Measurements from ENCODE around the gene GALT. TPM values are rescaled to one million over a fixed set of nuclear protein-coding genes. Genes with fewer than 3 reads are reported as not detected.

Gene GALT
- polyA plus RNA-seq, 2 donors: 16.6 to 27.3 TPM

GRCh38 chr9:34674440-34674839, 28.0 kb downstream of the GALT start:
- H3K4me3 ChIP-seq (ENCODE audit: low read depth in 1 of 2, low read length in 2 of 2): no peak overlapping the region
- H3K27me3 ChIP-seq (ENCODE audit: control insufficient read depth in 1 of 2, insufficient read depth in 2 of 2, low read length in 2 of 2): no peaks in the 10 kb centered on the region
- WGBS, 2 donors: 66 to 70% methylated on average over 3 of the region's 3 CpGs
- H3K9me3 ChIP-seq (ENCODE audit: control insufficient read depth in 2 of 2, insufficient read depth in 1 of 2, low read depth in 1 of 2, low read length in 1 of 2): no peaks in the 10 kb centered on the region
- no peaks in the 10 kb centered on the region for H3K36me3 ChIP-seq (ENCODE audit: control insufficient read depth in 2 of 2, insufficient read depth in 2 of 2, low read length in 1 of 2)
- H3K4me1 ChIP-seq (ENCODE audit: control insufficient read depth in 2 of 2, insufficient read depth in 2 of 2, low read length in 1 of 2): no peaks in the 10 kb centered on the region
- no peak overlapping the region for H3K27ac ChIP-seq (ENCODE audit: low read depth in 2 of 2, low read length in 1 of 2)

- Histone ChIP-seq H3K9me3 (ENCODE audit: control insufficient read depth in 2 of 2, insufficient read depth in 1 of 2, low read depth in 1 of 2, low read length in 1 of 2) (no peaks in the 10 kb centered on the region), H3K4me3 (ENCODE audit: low read depth in 1 of 2, low read length in 2 of 2) (no peak overlapping the region), H3K27me3 (ENCODE audit: control insufficient read depth in 1 of 2, insufficient read depth in 2 of 2, low read length in 2 of 2) (no peaks in the 10 kb centered on the region), H3K36me3 (ENCODE audit: control insufficient read depth in 2 of 2, insufficient read depth in 2 of 2, low read length in 1 of 2) (no peaks in the 10 kb centered on the region), H3K4me1 (ENCODE audit: control insufficient read depth in 2 of 2, insufficient read depth in 2 of 2, low read length in 1 of 2) (no peaks in the 10 kb centered on the region), H3K27ac (ENCODE audit: low read depth in 2 of 2, low read length in 1 of 2) (no peak overlapping the region)
- 37 to 47% methylated on average over 10 of the region's 10 CpGs for WGBS, 2 donors
Measured at GRCh38 chr9:34675048-34675714, 28.7 kb downstream of the GALT start.

GRCh38 chr9:34675869-34676268, 29.4 kb downstream of the GALT start:
- Histone ChIP-seq H3K27ac (ENCODE audit: low read depth in 2 of 2, low read length in 1 of 2) (no peak overlapping the region), H3K9me3 (ENCODE audit: control insufficient read depth in 2 of 2, insufficient read depth in 1 of 2, low read depth in 1 of 2, low read length in 1 of 2) (no peaks in the 10 kb centered on the region), H3K4me1 (ENCODE audit: control insufficient read depth in 2 of 2, insufficient read depth in 2 of 2, low read length in 1 of 2) (no peaks in the 10 kb centered on the region)

GRCh38 chr9:34684145-34684544, 37.7 kb downstream of the GALT start:
- Histone ChIP-seq H3K27ac (ENCODE audit: low read depth in 2 of 2, low read length in 1 of 2) (no peak overlapping the region), H3K4me1 (ENCODE audit: control insufficient read depth in 2 of 2, insufficient read depth in 2 of 2, low read length in 1 of 2) (no peaks in the 10 kb centered on the region), H3K9me3 (ENCODE audit: control insufficient read depth in 2 of 2, insufficient read depth in 1 of 2, low read depth in 1 of 2, low read length in 1 of 2) (no peaks in the 10 kb centered on the region), H3K27me3 (ENCODE audit: control insufficient read depth in 1 of 2, insufficient read depth in 2 of 2, low read length in 2 of 2) (no peaks in the 10 kb centered on the region), H3K4me3 (ENCODE audit: low read depth in 1 of 2, low read length in 2 of 2) (no peak overlapping the region), H3K36me3 (ENCODE audit: control insufficient read depth in 2 of 2, insufficient read depth in 2 of 2, low read length in 1 of 2) (no peaks in the 10 kb centered on the region)
- WGBS, 2 donors: 79 to 86% methylated on average over 4 of the region's 4 CpGs

More at GRCh38 chr9:34675869-34676268, 29.4 kb downstream of the GALT start:
- 98 to 100% methylated on average over 2 of the region's 2 CpGs for WGBS, 2 donors
- H3K4me3 ChIP-seq (ENCODE audit: low read depth in 1 of 2, low read length in 2 of 2): no peak overlapping the region
- H3K36me3 ChIP-seq (ENCODE audit: control insufficient read depth in 2 of 2, insufficient read depth in 2 of 2, low read length in 1 of 2): no peaks in the 10 kb centered on the region
- no peaks in the 10 kb centered on the region for H3K27me3 ChIP-seq (ENCODE audit: control insufficient read depth in 1 of 2, insufficient read depth in 2 of 2, low read length in 2 of 2)

GRCh38 chr9:34684816-34685215, 38.3 kb downstream of the GALT start:
- H3K9me3 ChIP-seq (ENCODE audit: control insufficient read depth in 2 of 2, insufficient read depth in 1 of 2, low read depth in 1 of 2, low read length in 1 of 2): no peaks in the 10 kb centered on the region
- peaks cover 0 to 4% of the 10 kb centered on the region in 2 donors for H3K4me1 ChIP-seq (ENCODE audit: control insufficient read depth in 2 of 2, insufficient read depth in 2 of 2, low read length in 1 of 2)
- H3K27me3 ChIP-seq (ENCODE audit: control insufficient read depth in 1 of 2, insufficient read depth in 2 of 2, low read length in 2 of 2): no peaks in the 10 kb centered on the region
- no peak overlapping the region for H3K4me3 ChIP-seq (ENCODE audit: low read depth in 1 of 2, low read length in 2 of 2)
- WGBS, 2 donors: 91 to 96% methylated on average over 4 of the region's 4 CpGs
- no peaks in the 10 kb centered on the region for H3K36me3 ChIP-seq (ENCODE audit: control insufficient read depth in 2 of 2, insufficient read depth in 2 of 2, low read length in 1 of 2)
- no peak overlapping the region for H3K27ac ChIP-seq (ENCODE audit: low read depth in 2 of 2, low read length in 1 of 2)

- Histone ChIP-seq H3K9me3 (ENCODE audit: control insufficient read depth in 2 of 2, insufficient read depth in 1 of 2, low read depth in 1 of 2, low read length in 1 of 2) (no peaks in the 10 kb centered on the region), H3K4me1 (ENCODE audit: control insufficient read depth in 2 of 2, insufficient read depth in 2 of 2, low read length in 1 of 2) (peaks cover 0 to 5% of the 10 kb centered on the region in 2 donors), H3K27me3 (ENCODE audit: control insufficient read depth in 1 of 2, insufficient read depth in 2 of 2, low read length in 2 of 2) (no peaks in the 10 kb centered on the region), H3K4me3 (ENCODE audit: low read depth in 1 of 2, low read length in 2 of 2) (no peak overlapping the region), H3K36me3 (ENCODE audit: control insufficient read depth in 2 of 2, insufficient read depth in 2 of 2, low read length in 1 of 2) (no peaks in the 10 kb centered on the region), H3K27ac (ENCODE audit: low read depth in 2 of 2, low read length in 1 of 2) (no peak overlapping the region)
- 70 to 84% methylated on average over 4 of the region's 4 CpGs for WGBS, 2 donors
Measured at GRCh38 chr9:34685591-34685990, 39.1 kb downstream of the GALT start.

GRCh38 chr9:34686231-34686630, 39.8 kb downstream of the GALT start:
- no peaks in the 10 kb centered on the region for H3K9me3 ChIP-seq (ENCODE audit: control insufficient read depth in 2 of 2, insufficient read depth in 1 of 2, low read depth in 1 of 2, low read length in 1 of 2)
- WGBS, 2 donors: 81 to 82% methylated on average over 5 of the region's 5 CpGs
- no peaks in the 10 kb centered on the region for H3K36me3 ChIP-seq (ENCODE audit: control insufficient read depth in 2 of 2, insufficient read depth in 2 of 2, low read length in 1 of 2)
- peaks cover 0 to 5% of the 10 kb centered on the region in 2 donors for H3K4me1 ChIP-seq (ENCODE audit: control insufficient read depth in 2 of 2, insufficient read depth in 2 of 2, low read length in 1 of 2)
- H3K4me3 ChIP-seq (ENCODE audit: low read depth in 1 of 2, low read length in 2 of 2): no peak overlapping the region
- no peaks in the 10 kb centered on the region for H3K27me3 ChIP-seq (ENCODE audit: control insufficient read depth in 1 of 2, insufficient read depth in 2 of 2, low read length in 2 of 2)
- H3K27ac ChIP-seq (ENCODE audit: low read depth in 2 of 2, low read length in 1 of 2): no peak overlapping the region

GRCh38 chr9:34686732-34687131, 40.3 kb downstream of the GALT start:
- Histone ChIP-seq H3K4me3 (ENCODE audit: low read depth in 1 of 2, low read length in 2 of 2) (no peak overlapping the region), H3K27me3 (ENCODE audit: control insufficient read depth in 1 of 2, insufficient read depth in 2 of 2, low read length in 2 of 2) (no peaks in the 10 kb centered on the region), H3K4me1 (ENCODE audit: control insufficient read depth in 2 of 2, insufficient read depth in 2 of 2, low read length in 1 of 2) (peaks cover 0 to 5% of the 10 kb centered on the region in 2 donors), H3K36me3 (ENCODE audit: control insufficient read depth in 2 of 2, insufficient read depth in 2 of 2, low read length in 1 of 2) (no peaks in the 10 kb centered on the region), H3K9me3 (ENCODE audit: control insufficient read depth in 2 of 2, insufficient read depth in 1 of 2, low read depth in 1 of 2, low read length in 1 of 2) (no peaks in the 10 kb centered on the region), H3K27ac (ENCODE audit: low read depth in 2 of 2, low read length in 1 of 2) (no peak overlapping the region)
- 55 to 74% methylated on average over 1 of the region's 1 CpG for WGBS, 2 donors

GRCh38 chr9:34687276-34688030, 41.0 kb downstream of the GALT start:
- no peaks in the 10 kb centered on the region for H3K36me3 ChIP-seq (ENCODE audit: control insufficient read depth in 2 of 2, insufficient read depth in 2 of 2, low read length in 1 of 2)
- H3K27me3 ChIP-seq (ENCODE audit: control insufficient read depth in 1 of 2, insufficient read depth in 2 of 2, low read length in 2 of 2): no peaks in the 10 kb centered on the region
- peaks cover 0 to 5% of the 10 kb centered on the region in 2 donors for H3K4me1 ChIP-seq (ENCODE audit: control insufficient read depth in 2 of 2, insufficient read depth in 2 of 2, low read length in 1 of 2)
- WGBS, 2 donors: 79 to 86% methylated on average over 10 of the region's 10 CpGs
- no peak overlapping the region for H3K27ac ChIP-seq (ENCODE audit: low read depth in 2 of 2, low read length in 1 of 2)
- no peaks in the 10 kb centered on the region for H3K9me3 ChIP-seq (ENCODE audit: control insufficient read depth in 2 of 2, insufficient read depth in 1 of 2, low read depth in 1 of 2, low read length in 1 of 2)
- no peak overlapping the region for H3K4me3 ChIP-seq (ENCODE audit: low read depth in 1 of 2, low read length in 2 of 2)

All from esophagus (tissue), 2 donors.